ENCODE results near the gene WNT9B. TPM values are rescaled to one million over a fixed set of nuclear protein-coding genes. Genes with fewer than 3 reads are reported as not detected.
"Not testable (repeated sequence)": the region's sequence is repeated elsewhere in the genome, so short reads cannot be mapped to it uniquely, and the experiment has no call there.

Gene WNT9B
- total RNA-seq, 3 donors from 2014 or later = 2.0 to 2.4 TPM; not detected in 1

DNA sequence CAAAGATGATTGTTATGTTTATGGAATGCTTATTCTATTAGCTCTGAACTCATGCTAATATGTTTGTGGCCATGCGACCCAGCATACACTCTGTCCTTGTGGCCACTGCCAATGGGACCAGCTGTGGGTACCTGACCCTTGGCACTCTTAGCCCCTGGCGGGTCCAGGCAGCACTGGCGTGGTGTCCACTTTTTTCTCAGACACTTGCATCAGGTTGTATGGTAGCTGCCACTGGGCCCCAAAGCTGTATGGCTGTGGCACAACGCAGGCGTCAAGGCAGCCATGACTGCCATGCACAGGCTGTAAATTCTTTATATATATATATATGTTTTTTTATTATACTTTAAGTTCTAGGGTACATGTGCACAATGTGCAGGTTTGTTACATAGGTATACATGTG, 12.2 kb upstream of the WNT9B start:
- TF ChIP-seq, protein P1, sequence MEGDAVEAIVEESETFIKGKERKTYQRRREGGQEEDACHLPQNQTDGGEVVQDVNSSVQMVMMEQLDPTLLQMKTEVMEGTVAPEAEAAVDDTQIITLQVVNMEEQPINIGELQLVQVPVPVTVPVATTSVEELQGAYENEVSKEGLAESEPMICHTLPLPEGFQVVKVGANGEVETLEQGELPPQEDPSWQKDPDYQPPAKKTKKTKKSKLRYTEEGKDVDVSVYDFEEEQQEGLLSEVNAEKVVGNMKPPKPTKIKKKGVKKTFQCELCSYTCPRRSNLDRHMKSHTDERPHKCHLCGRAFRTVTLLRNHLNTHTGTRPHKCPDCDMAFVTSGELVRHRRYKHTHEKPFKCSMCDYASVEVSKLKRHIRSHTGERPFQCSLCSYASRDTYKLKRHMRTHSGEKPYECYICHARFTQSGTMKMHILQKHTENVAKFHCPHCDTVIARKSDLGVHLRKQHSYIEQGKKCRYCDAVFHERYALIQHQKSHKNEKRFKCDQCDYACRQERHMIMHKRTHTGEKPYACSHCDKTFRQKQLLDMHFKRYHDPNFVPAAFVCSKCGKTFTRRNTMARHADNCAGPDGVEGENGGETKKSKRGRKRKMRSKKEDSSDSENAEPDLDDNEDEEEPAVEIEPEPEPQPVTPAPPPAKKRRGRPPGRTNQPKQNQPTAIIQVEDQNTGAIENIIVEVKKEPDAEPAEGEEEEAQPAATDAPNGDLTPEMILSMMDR (IDR thresholded peaks at IDR 0.05) = no peak
- TF ChIP-seq POLR2A (IDR thresholded peaks at IDR 0.05) = no peak
- TF ChIP-seq POLR2AphosphoS5 (IDR thresholded peaks at IDR 0.05) = no peak
- Histone ChIP-seq H3K9me3 (peaks cover 0 to 13% of the 10 kb centered on the region in 2 donors), H3K27ac (no peak overlapping the region)

DNA sequence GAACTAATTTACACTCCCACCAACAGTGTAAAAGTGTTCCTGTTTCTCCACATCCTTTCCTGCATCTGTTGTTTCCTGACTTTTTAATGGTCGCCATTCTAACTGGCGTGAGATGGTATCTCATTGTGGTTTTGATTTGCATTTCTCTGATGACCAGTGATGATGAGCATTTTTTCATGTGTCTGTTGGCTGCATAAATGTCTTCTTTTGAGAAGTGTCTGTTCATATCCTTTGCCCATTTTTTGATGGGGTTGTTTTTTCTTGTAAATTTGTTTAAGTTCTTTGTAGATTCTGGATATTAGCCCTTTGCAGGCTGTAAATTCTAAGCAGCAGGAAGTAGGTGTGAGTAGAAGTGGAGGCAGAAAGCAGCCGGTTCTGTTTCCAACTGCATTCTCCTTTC, 10.8 kb upstream of the WNT9B start:
- peaks cover 0 to 13% of the 10 kb centered on the region in 2 donors for H3K9me3 ChIP-seq
- H3K4me1 ChIP-seq; H3K4me3 ChIP-seq; intact Hi-C loops (cut with DNase I; ENCODE audit: low total_unique reads); H3K36me3 ChIP-seq; H3K27ac ChIP-seq; DNase-seq (ENCODE audit: low spot score in 2 of 2): not testable (repeated sequence)
- H3K27me3 ChIP-seq = peaks cover 0 to 18% of the 10 kb centered on the region in 2 donors

More for the DNA sequence above, 12.2 kb upstream of the WNT9B start:
- no peak for DNase-seq (ENCODE audit: low spot score in 2 of 2)
- no peak overlapping the region for H3K4me3 ChIP-seq
- intact Hi-C loops (cut with DNase I; ENCODE audit: low total_unique reads) = no loop called here
- peaks cover 0 to 18% of the 10 kb centered on the region in 2 donors for H3K27me3 ChIP-seq
- H3K36me3 ChIP-seq = no peaks in the 10 kb centered on the region
- no peaks in the 10 kb centered on the region for H3K4me1 ChIP-seq

DNA sequence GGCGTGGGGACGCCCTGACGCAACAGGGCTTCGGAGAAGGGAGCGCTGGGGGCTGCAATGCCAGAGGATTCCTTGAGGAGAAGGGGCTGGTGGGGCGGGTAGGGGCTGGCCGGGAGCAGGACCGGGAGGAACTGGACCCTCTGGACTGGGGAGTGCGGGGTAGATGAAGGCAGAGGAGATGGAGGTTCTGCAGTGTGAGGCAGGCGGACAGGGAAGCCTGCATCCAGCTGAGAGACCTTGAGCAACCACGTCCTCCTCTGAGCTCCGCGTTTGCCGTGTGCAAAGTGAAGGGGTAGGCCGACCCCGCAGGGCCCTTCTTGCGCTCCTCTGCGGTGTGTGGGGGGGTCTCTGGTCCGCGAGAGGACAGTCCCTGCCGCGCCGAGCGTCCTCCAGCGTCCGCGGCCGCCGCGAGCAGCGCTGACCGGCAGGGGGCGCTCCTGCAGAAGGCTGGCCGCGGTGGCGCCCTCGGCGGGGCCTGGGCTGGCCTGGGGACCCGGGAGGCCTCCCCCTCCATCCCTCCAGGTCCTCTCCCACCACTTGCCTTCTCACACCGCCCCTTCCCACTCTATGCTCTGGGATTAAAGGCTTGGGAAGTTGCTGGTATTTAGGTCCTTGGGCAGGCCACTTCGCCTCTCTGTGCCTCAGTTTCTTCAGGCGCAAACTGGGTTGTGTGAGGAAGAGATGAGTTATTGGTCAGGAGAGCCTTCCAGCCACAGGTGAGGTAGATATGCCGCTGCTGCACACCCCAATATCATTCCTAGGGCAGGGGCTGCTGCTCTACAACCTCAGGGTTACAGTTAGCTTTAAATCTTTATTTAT, 9.6 kb upstream of the WNT9B start:
- H3K27me3 ChIP-seq = peaks cover 0 to 18% of the 10 kb centered on the region in 2 donors
- DNase-seq (ENCODE audit: low spot score in 2 of 2) = no peak
- H3K4me3 ChIP-seq = peak overlapping the region in 1 of 3 donors; percentile 42
- TF ChIP-seq, protein P1 (IDR thresholded peaks at IDR 0.05) = peak in 1 of 3 donors; percentile 49
- TF ChIP-seq POLR2A (IDR thresholded peaks at IDR 0.05) (no peak), POLR2AphosphoS5 (IDR thresholded peaks at IDR 0.05) (no peak)
- intact Hi-C loops (cut with DNase I; ENCODE audit: low total_unique reads) = no loop called here
- peaks cover 0 to 13% of the 10 kb centered on the region in 2 donors for H3K9me3 ChIP-seq
- H3K27ac ChIP-seq = no peak overlapping the region
- H3K36me3 ChIP-seq = no peaks in the 10 kb centered on the region
- H3K4me1 ChIP-seq = no peaks in the 10 kb centered on the region

DNA sequence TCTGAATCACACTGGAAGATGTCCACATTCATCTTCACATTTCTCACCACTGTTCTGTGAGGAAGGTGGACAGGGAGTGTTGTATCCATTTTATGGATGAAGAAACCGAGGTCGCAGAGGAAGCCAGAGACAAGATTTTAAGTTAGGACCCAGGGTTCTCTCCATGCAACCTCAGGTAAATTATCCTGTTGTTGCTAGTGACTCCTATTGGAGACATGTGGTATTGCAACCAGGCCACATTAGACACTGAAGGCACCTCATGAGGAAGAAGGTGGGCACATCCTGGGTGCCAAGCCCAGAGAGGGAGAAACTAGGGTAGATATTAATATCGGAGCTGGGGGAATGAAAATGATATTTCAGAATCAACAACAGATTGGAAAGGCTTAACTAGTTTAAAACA, 8.5 kb upstream of the WNT9B start:
- Histone ChIP-seq H3K9me3 (peaks cover 0 to 13% of the 10 kb centered on the region in 2 donors), H3K36me3 (no peaks in the 10 kb centered on the region), H3K4me1 (no peaks in the 10 kb centered on the region), H3K27ac (no peak overlapping the region), H3K4me3 (no peak overlapping the region), H3K27me3 (peaks cover 0 to 18% of the 10 kb centered on the region in 2 donors)
- intact Hi-C loops (cut with DNase I; ENCODE audit: low total_unique reads) = no loop called here
- DNase-seq (ENCODE audit: low spot score in 2 of 2) = no peak
- TF ChIP-seq POLR2A (IDR thresholded peaks at IDR 0.05) (no peak), POLR2AphosphoS5 (IDR thresholded peaks at IDR 0.05) (no peak)
- TF ChIP-seq, protein P1 (IDR thresholded peaks at IDR 0.05) = peak in 1 of 3 donors; percentile 19

DNA sequence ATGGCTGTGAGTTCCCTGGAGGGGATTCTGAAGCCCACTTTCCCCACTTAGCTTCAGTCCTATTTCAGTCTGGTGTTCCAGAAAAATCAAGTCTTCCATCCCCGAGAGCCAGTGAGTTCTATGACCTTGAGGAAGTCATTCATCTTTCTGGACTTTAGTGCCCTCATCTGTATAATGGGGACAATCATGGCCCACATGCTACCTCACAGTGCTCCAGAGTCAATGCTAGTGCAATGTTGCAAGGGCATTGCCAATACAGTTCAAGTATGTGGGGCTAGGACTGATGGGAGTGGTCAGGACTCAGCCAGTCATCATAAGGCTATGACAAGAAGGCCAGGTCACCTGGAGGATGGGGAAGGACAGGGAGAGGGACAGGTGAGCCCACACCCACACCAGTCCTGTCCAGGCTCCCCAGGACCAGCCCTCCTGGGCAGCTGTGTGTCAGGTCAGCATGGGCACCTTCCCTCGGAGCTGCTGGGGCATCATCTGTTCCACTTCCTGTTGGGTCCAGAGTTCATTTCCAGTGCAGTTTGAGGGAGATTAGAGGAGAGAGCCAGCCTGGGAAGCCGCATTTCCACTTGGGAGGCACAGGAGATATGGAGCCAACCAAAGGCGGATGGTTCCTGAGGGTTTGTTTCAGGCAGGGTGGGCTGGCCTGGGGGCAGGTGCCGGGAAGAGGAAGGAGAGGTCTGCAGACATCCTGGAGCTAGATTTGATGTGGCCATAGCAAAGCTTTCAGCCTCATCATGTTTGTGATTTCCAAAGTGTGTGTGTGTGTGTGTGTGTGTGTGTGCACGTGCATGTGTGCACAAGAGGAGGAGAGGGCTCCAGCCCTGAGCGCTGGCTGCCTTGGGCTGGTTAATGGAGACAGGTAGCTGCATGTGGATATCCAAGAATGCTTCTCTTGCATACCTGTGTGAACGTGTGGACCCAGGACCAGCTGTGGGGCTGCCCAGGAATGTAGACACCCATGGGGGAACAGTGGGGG, 3.9 kb upstream of the WNT9B start:
- H3K27ac ChIP-seq = no peak overlapping the region
- no peak for DNase-seq (ENCODE audit: low spot score in 2 of 2)
- H3K36me3 ChIP-seq = no peaks in the 10 kb centered on the region
- intact Hi-C loops (cut with DNase I; ENCODE audit: low total_unique reads) = no loop called here
- TF ChIP-seq, protein P1 (IDR thresholded peaks at IDR 0.05) = no peak
- TF ChIP-seq POLR2A (IDR thresholded peaks at IDR 0.05) = no peak
- no peak for TF ChIP-seq POLR2AphosphoS5 (IDR thresholded peaks at IDR 0.05)
- H3K4me1 ChIP-seq = no peaks in the 10 kb centered on the region
- no peak overlapping the region for H3K4me3 ChIP-seq
- H3K27me3 ChIP-seq = peaks cover 9 to 22% of the 10 kb centered on the region in 2 donors
- H3K9me3 ChIP-seq = peaks cover 0 to 13% of the 10 kb centered on the region in 2 donors
